SK-N-SH (cell line): ENCODE data around the gene SRSF6. TPM values are rescaled to one million over a fixed set of nuclear protein-coding genes. Genes with fewer than 3 reads are reported as not detected.

ENCODE experiments used
- CTCF ChIA-PET: fragments of 300-600, 350-600 bp; formaldehyde crosslinking; extraction: SDS; loops from one replicate; lab custom pipeline; 2021; lab: Yijun Ruan, JAX
- POLR2A ChIA-PET: fragments of 350-600 bp; sonication (Branson Sonifier 250); formaldehyde crosslinking; extraction: SDS; loops from one replicate; lab custom pipeline; 2020; ENCODE audit warnings: antibody characterized with exemption, inconsistent platforms; lab: Yijun Ruan, JAX
- DNase-seq: peaks from one replicate; pipeline ENCODE4 v3.0.0; 2012
- H2AFZ ChIP-seq: fragments of 200-600 bp; sonication (generic); 2 replicates; pipeline ENCODE4 v1.8.1; 2016; ENCODE audit warnings: antibody characterized with exemption, mild to moderate bottlenecking, low read depth
- H3F3A ChIP-seq: fragments of 200-600 bp; sonication (generic); replicated peaks from 2 replicates; pipeline ENCODE3; 2016; ENCODE audit warnings: antibody characterized with exemption, mild to moderate bottlenecking; ENCODE audit not compliant: insufficient read depth
- H3K27ac ChIP-seq, 2 experiments: fragments of 200-500 bp in 1 of 2; fragments of 200-600 bp in 1 of 2; sonication (Bioruptor generic) in 1 of 2; sonication (generic), shearing (Covaris generic) in 1 of 2; 2 replicates each; pipeline versions ENCODE4 v1.5.1 to v1.6.1; 2014 to 2016; ENCODE audit warnings: low read depth in 2 of 2, inconsistent platforms in 1 of 2, low read length in 1 of 2, mild to moderate bottlenecking in 1 of 2, mixed read lengths in 1 of 2
- H3K27me3 ChIP-seq: fragments of 200-600 bp; sonication (generic), shearing (Covaris generic); 2 replicates; pipeline ENCODE4 v1.6.1; 2016; ENCODE audit warnings: mixed run types; ENCODE audit not compliant: insufficient read depth
- H3K36me3 ChIP-seq, 2 experiments: fragments of 200-500 bp in 1 of 2; fragments of 200-600 bp in 1 of 2; sonication (Bioruptor generic) in 1 of 2; sonication (generic) in 1 of 2; replicated peaks in 1 of 2; 2 replicates each; pipeline versions ENCODE3 to v1.5.1; 2014 to 2016; ENCODE audit warnings: low read length in 1 of 2, mild to moderate bottlenecking in 1 of 2; ENCODE audit not compliant: insufficient read depth in 2 of 2, control insufficient read depth in 1 of 2
- H3K4me1 ChIP-seq, 2 experiments: fragments of 200-500 bp in 1 of 2; fragments of 200-600 bp in 1 of 2; sonication (Bioruptor generic) in 1 of 2; sonication (generic), shearing (Covaris generic) in 1 of 2; 2 replicates each; pipeline versions ENCODE4 v1.5.1 to v1.6.1; 2014 to 2016; ENCODE audit warnings: low read depth in 1 of 2, low read length in 1 of 2, mixed run types in 1 of 2; ENCODE audit not compliant: insufficient read depth in 2 of 2, control insufficient read depth in 1 of 2
- H3K4me2 ChIP-seq: fragments of 200-600 bp; sonication (generic), shearing (Covaris generic); 2 replicates; pipeline ENCODE4 v1.6.1; 2017; ENCODE audit warnings: mixed run types
- H3K4me3 ChIP-seq, 2 experiments: fragments of 200-500 bp in 1 of 2; fragments of 200-600 bp in 1 of 2; sonication (Bioruptor generic) in 1 of 2; sonication (generic), shearing (Covaris generic) in 1 of 2; 2 replicates each; pipeline versions ENCODE4 v1.5.1 to v1.8.1; 2014 to 2016; ENCODE audit warnings: low read depth in 2 of 2, inconsistent platforms in 1 of 2, low read length in 1 of 2, mild to moderate bottlenecking in 1 of 2, mixed read lengths in 1 of 2, moderate library complexity in 1 of 2
- H3K79me2 ChIP-seq: fragments of 200-600 bp; sonication (generic); 2 replicates; pipeline ENCODE4 v1.8.1; 2017; ENCODE audit warnings: mild to moderate bottlenecking; ENCODE audit not compliant: insufficient read depth
- H3K9ac ChIP-seq: fragments of 200-600 bp; sonication (generic); 2 replicates; pipeline ENCODE4 v1.6.1; 2017; ENCODE audit warnings: mixed run types
- H3K9me2 ChIP-seq: fragments of 200-600 bp; sonication (generic); 2 replicates; pipeline ENCODE4 v1.6.1; 2017; ENCODE audit warnings: mixed run types
- H3K9me3 ChIP-seq: fragments of 200-600 bp; sonication (generic); 2 replicates; pipeline ENCODE4 v1.6.1; 2017; ENCODE audit warnings: mixed run types, mild to moderate bottlenecking, moderate library complexity
- H4K20me1 ChIP-seq: fragments of 200-600 bp; sonication (generic); 2 replicates; pipeline ENCODE4 v1.6.1; 2017; ENCODE audit warnings: mild to moderate bottlenecking, mixed run types; ENCODE audit not compliant: insufficient read depth
- FOXJ3 ChIP-seq: sonication (generic); formaldehyde crosslinking; IDR thresholded peaks from 2 replicates; pipeline ENCODE4 v1.5.1; 2020; ENCODE audit warnings: mild to moderate bottlenecking, missing genetic modification reagents
- GABPA ChIP-seq: IDR thresholded peaks from 2 replicates; pipeline ENCODE4 v1.4.0; 2012; ENCODE audit warnings: low read depth, mild to moderate bottlenecking
- NFIC ChIP-seq: IDR thresholded peaks from 2 replicates; pipeline ENCODE4 v1.4.0; 2012; ENCODE audit warnings: borderline replicate concordance
- RAD21 ChIP-seq: IDR thresholded peaks from 2 replicates; pipeline ENCODE4 v1.6.1; 2012; ENCODE audit warnings: mild to moderate bottlenecking, low read length
- RCOR1 ChIP-seq: fragments of 150-350 bp; IDR thresholded peaks from 2 replicates; pipeline ENCODE4 v1.6.1; 2017; ENCODE audit warnings: antibody characterized with exemption, low read length
- RXRA ChIP-seq: IDR thresholded peaks from 2 replicates; pipeline ENCODE4 v1.4.0; 2012; ENCODE audit warnings: low read depth, mild to moderate bottlenecking, borderline replicate concordance
- SMC3 ChIP-seq: IDR thresholded peaks from 2 replicates; pipeline ENCODE4 v1.6.1; 2012; ENCODE audit warnings: low read depth, low read length, improper control_type of control experiment
- TAF1 ChIP-seq: IDR thresholded peaks from 2 replicates; pipeline ENCODE4 v1.6.1; 2012; ENCODE audit warnings: low read depth, mild to moderate bottlenecking, low read length, moderate library complexity, borderline replicate concordance
- WGBS: methylation state at CpG from one replicate; pipeline ENCODE4 v1.1.6; 2017; ENCODE audit warnings: low lambda C conversion rate; 5-methylcytosine and 5-hydroxymethylcytosine counted together
- polyA plus RNA-seq, 3 experiments: library from polyadenylated mRNA; depleted of rRNA; stranded (reverse); fragments of >200 nt; gene quantifications; 2 replicates each; pipeline ENCODE4 v1.2.3, GENCODE V29; 2012
- TF ChIP-seq, protein P1 (sequence below): fragments of 200-600 bp; sonication (generic); IDR thresholded peaks from 2 replicates; pipeline ENCODE4 v1.6.1; 2017; ENCODE audit warnings: antibody characterized with exemption, mild to moderate bottlenecking, moderate library complexity
- TF ChIP-seq, protein P2 (sequence below): IDR thresholded peaks from 2 replicates; pipeline ENCODE4 v1.4.0; 2012; ENCODE audit warnings: low read depth, borderline replicate concordance
- TF ChIP-seq, protein P3 (sequence below): IDR thresholded peaks from 2 replicates; pipeline ENCODE4 v1.4.0; 2012; ENCODE audit warnings: low read depth

Gene SRSF6
- polyA plus RNA-seq, 1 of the 3 experiments (the other 2 are of a cell fraction): 92.6 TPM

DNA sequence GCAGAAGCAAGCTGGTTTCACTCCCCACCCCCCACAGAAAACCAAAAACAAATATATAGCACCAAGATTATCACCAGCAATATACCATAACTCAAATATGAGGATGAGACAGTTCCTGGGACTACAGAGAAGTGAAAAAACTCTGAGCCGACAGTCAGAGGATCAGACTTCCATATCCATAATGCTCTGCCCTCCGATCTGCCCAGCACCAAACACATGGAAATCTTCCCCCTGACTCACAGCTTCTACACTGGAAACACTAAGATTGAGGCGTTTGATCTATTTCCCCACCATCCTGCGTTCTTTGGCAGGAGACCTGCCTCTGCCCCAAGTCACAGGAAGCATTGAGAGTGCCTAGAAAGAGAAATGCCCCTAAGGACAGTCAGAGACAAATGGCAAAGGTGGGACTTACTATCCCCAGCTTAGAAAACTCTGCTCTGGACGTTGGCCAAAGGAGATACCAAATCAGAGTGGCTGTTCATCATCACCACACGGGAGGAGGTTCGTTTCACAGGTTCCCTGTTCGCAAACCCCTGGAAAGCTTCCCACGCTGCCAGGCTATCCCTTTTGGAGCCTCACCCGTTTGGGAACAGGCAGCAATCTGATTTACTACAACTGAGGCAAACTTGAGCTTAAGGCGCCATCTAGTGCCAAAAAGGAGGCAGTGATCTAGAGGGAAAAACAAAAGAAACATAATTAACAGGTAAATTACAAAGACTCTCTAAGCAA is 48.7 kb upstream of the SRSF6 start:
- Histone ChIP-seq H4K20me1 (no peaks in the 10 kb centered on the region), H3K4me3 (peak overlapping the region in 1 of 2 experiments; percentile 48; a peak in 1 of 4 replicates), H3K9me2 (no peaks in the 10 kb centered on the region), H3K79me2 (no peaks in the 10 kb centered on the region), H3K9ac (no peak overlapping the region), H3K27ac (no peak overlapping the region), H3K9me3 (no peaks in the 10 kb centered on the region), H3K4me2 (no peak overlapping the region), H3K36me3 (no peaks in the 10 kb centered on the region), H3K4me1 (no peaks in the 10 kb centered on the region), H3K27me3 (no peaks in the 10 kb centered on the region), H2AFZ (no peak overlapping the region), H3F3A (no peaks in the 10 kb centered on the region)
- CTCF ChIA-PET: interaction anchor here (0.6 to 2.1 kb wide), 22 partner anchors 9 to 1712 kb away, joined by 3 to 14 read pairs (median 4); partner anchors contain the start of gene PTPRT
- DNase-seq: peak; percentile 39
- no peak for TF ChIP-seq TAF1
- TF ChIP-seq, protein P1, sequence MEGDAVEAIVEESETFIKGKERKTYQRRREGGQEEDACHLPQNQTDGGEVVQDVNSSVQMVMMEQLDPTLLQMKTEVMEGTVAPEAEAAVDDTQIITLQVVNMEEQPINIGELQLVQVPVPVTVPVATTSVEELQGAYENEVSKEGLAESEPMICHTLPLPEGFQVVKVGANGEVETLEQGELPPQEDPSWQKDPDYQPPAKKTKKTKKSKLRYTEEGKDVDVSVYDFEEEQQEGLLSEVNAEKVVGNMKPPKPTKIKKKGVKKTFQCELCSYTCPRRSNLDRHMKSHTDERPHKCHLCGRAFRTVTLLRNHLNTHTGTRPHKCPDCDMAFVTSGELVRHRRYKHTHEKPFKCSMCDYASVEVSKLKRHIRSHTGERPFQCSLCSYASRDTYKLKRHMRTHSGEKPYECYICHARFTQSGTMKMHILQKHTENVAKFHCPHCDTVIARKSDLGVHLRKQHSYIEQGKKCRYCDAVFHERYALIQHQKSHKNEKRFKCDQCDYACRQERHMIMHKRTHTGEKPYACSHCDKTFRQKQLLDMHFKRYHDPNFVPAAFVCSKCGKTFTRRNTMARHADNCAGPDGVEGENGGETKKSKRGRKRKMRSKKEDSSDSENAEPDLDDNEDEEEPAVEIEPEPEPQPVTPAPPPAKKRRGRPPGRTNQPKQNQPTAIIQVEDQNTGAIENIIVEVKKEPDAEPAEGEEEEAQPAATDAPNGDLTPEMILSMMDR: peak; percentile 59
- TF ChIP-seq RAD21: peak; percentile 75
- peak; percentile 35; the same call in 1 of the 2 replicates for TF ChIP-seq SMC3
- TF ChIP-seq FOXJ3 (CRISPR knock-in tag): no peak
- POLR2A ChIA-PET: no interaction called here
- WGBS: 6% methylated on average over 11 of the region's 11 CpGs

DNA sequence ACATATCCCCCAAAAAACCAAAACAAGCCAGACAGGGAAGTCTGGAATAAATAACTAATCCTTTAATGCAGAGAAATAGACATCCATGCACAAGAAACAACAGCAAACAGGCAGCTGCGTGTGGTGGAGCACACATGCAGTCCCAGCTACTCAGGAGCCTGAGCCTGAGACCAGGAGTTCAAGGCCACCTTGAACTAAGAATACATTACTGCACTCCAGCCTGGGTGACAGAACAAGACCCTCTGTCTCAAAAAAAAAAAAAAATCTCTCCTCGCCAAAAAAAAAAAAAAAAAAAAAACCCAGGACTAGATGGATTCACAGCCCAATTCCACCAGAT is 48.2 kb upstream of the SRSF6 start:
- Histone ChIP-seq H3K4me2 (no peak overlapping the region), H3K9me3 (no peaks in the 10 kb centered on the region), H3F3A (no peaks in the 10 kb centered on the region), H2AFZ (no peak overlapping the region), H4K20me1 (no peaks in the 10 kb centered on the region), H3K4me3 (peak overlapping the region in 1 of 2 experiments; percentile 48; a peak in 1 of 4 replicates), H3K4me1 (no peaks in the 10 kb centered on the region), H3K9me2 (no peaks in the 10 kb centered on the region), H3K27me3 (no peaks in the 10 kb centered on the region), H3K36me3 (no peaks in the 10 kb centered on the region), H3K79me2 (no peaks in the 10 kb centered on the region), H3K9ac (no peak overlapping the region), H3K27ac (no peak overlapping the region)
- WGBS: 31% methylated on average over 2 of the region's 2 CpGs
- POLR2A ChIA-PET: no interaction called here
- CTCF ChIA-PET: interaction anchor here (0.6 to 2.1 kb wide), 19 partner anchors 10 to 1712 kb away, joined by 3 to 14 read pairs (median 4); partner anchors contain the start of gene PTPRT
- TF ChIP-seq RXRA: no peak
- TF ChIP-seq, protein P2, sequence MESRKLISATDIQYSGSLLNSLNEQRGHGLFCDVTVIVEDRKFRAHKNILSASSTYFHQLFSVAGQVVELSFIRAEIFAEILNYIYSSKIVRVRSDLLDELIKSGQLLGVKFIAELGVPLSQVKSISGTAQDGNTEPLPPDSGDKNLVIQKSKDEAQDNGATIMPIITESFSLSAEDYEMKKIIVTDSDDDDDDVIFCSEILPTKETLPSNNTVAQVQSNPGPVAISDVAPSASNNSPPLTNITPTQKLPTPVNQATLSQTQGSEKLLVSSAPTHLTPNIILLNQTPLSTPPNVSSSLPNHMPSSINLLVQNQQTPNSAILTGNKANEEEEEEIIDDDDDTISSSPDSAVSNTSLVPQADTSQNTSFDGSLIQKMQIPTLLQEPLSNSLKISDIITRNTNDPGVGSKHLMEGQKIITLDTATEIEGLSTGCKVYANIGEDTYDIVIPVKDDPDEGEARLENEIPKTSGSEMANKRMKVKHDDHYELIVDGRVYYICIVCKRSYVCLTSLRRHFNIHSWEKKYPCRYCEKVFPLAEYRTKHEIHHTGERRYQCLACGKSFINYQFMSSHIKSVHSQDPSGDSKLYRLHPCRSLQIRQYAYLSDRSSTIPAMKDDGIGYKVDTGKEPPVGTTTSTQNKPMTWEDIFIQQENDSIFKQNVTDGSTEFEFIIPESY: no peak
- TF ChIP-seq NFIC: no peak
- TF ChIP-seq, protein P3, sequence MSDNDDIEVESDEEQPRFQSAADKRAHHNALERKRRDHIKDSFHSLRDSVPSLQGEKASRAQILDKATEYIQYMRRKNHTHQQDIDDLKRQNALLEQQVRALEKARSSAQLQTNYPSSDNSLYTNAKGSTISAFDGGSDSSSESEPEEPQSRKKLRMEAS: no peak
- no peak for TF ChIP-seq RCOR1
- no peak for TF ChIP-seq GABPA
- no peak for DNase-seq
